ES-I3 (cell line): ENCODE data around the gene TLR8.

ENCODE experiments used
- H3K36me3 ChIP-seq: 2 replicates; pipeline ENCODE4 v1.6.1; 2013; ENCODE audit warnings: mild to moderate bottlenecking, low read length, control low read depth, moderate library complexity; ENCODE audit not compliant: insufficient read depth
- H3K4me1 ChIP-seq: 2 replicates; pipeline ENCODE4 v1.6.1; 2013; ENCODE audit warnings: mild to moderate bottlenecking, control low read depth, low read length; ENCODE audit not compliant: insufficient read depth
- H3K9ac ChIP-seq: 2 replicates; pipeline ENCODE4 v1.6.1; 2013; ENCODE audit warnings: low read depth, mild to moderate bottlenecking, low read length, moderate library complexity
- H3K9me3 ChIP-seq: 2 replicates; pipeline ENCODE4 v1.6.1; 2013; ENCODE audit warnings: mild to moderate bottlenecking, low read length, moderate library complexity; ENCODE audit not compliant: control insufficient read depth, insufficient read depth

Gene TLR8

GRCh38 chrX:12906046-12906761, at the start of gene TLR8:
Gene TLR8 (plus strand): TSS chrX:12906620. CDS start chrX:12906707, 87 bp downstream.
- Histone ChIP-seq H3K4me1 (no peaks in the 10 kb centered on the region), H3K36me3 (no peaks in the 10 kb centered on the region), H3K9me3 (no peaks in the 10 kb centered on the region; the same call in 1 of the 2 replicates), H3K9ac (no peak within 1 kb of the TSS)

- Histone ChIP-seq H3K9ac (no peak overlapping the region), H3K9me3 (no peaks in the 10 kb centered on the region), H3K36me3 (no peaks in the 10 kb centered on the region), H3K4me1 (no peaks in the 10 kb centered on the region)
Observed at GRCh38 chrX:12865359-12865758, 41.1 kb upstream of the TLR8 start.

- Histone ChIP-seq H3K36me3 (no peaks in the 10 kb centered on the region), H3K4me1 (0 out of 2 replicates have a peak, but pooled peaks cover 6% of the 10 kb centered on the region), H3K9ac (no peak within 1 kb of the TSS), H3K9me3 (no peaks in the 10 kb centered on the region)
Observed at GRCh38 chrX:12866451-12867377, 39.7 kb upstream of the TLR8 start, which contains the start of gene TLR7. Gene TLR7 (plus strand): TSS chrX:12867072. CDS start chrX:12867579, 507 bp downstream.

- no peaks in the 10 kb centered on the region for H3K9me3 ChIP-seq
- no peak overlapping the region for H3K9ac ChIP-seq
- no peaks in the 10 kb centered on the region for H3K36me3 ChIP-seq
- H3K4me1 ChIP-seq, result peaks cover 8% of the 10 kb centered on the region; the same call in 1 of the 2 replicates
Observed at GRCh38 chrX:12867685-12868084, 38.7 kb upstream of the TLR8 start.

- Histone ChIP-seq H3K4me1 (peaks cover 11% of the 10 kb centered on the region; the same call in 1 of the 2 replicates), H3K36me3 (no peaks in the 10 kb centered on the region), H3K9ac (no peak overlapping the region), H3K9me3 (no peaks in the 10 kb centered on the region)
Observed at GRCh38 chrX:12868747-12869146, 37.7 kb upstream of the TLR8 start.

- Histone ChIP-seq H3K9me3 (no peaks in the 10 kb centered on the region), H3K4me1 (peaks cover 11% of the 10 kb centered on the region; the same call in 1 of the 2 replicates), H3K36me3 (no peaks in the 10 kb centered on the region), H3K9ac (no peak overlapping the region)
Observed at GRCh38 chrX:12871257-12871656, 35.2 kb upstream of the TLR8 start.

GRCh38 chrX:12872741-12873140, 33.7 kb upstream of the TLR8 start:
- no peak overlapping the region for H3K9ac ChIP-seq
- no peaks in the 10 kb centered on the region for H3K36me3 ChIP-seq
- H3K9me3 ChIP-seq, result no peaks in the 10 kb centered on the region
- H3K4me1 ChIP-seq, result peaks cover 11% of the 10 kb centered on the region; the same call in 1 of the 2 replicates

- no peak overlapping the region for H3K9ac ChIP-seq
Observed at GRCh38 chrX:12874581-12874980, 31.8 kb upstream of the TLR8 start.

GRCh38 chrX:12877386-12877785, 29.0 kb upstream of the TLR8 start:
- Histone ChIP-seq H3K36me3 (no peaks in the 10 kb centered on the region), H3K4me1 (peaks cover 5% of the 10 kb centered on the region; the same call in 1 of the 2 replicates), H3K9ac (no peak overlapping the region), H3K9me3 (no peaks in the 10 kb centered on the region)

More at GRCh38 chrX:12874581-12874980, 31.8 kb upstream of the TLR8 start:
- Histone ChIP-seq H3K36me3 (no peaks in the 10 kb centered on the region), H3K9me3 (no peaks in the 10 kb centered on the region), H3K4me1 (peaks cover 11% of the 10 kb centered on the region; the same call in 1 of the 2 replicates)

GRCh38 chrX:12878536-12878935, 27.9 kb upstream of the TLR8 start:
- H3K9ac ChIP-seq, result no peak overlapping the region
- no peaks in the 10 kb centered on the region for H3K4me1 ChIP-seq
- H3K9me3 ChIP-seq, result no peaks in the 10 kb centered on the region
- no peaks in the 10 kb centered on the region for H3K36me3 ChIP-seq

- Histone ChIP-seq H3K4me1 (no peaks in the 10 kb centered on the region), H3K36me3 (no peaks in the 10 kb centered on the region), H3K9me3 (no peaks in the 10 kb centered on the region), H3K9ac (no peak overlapping the region)
Observed at GRCh38 chrX:12881914-12882313, 24.5 kb upstream of the TLR8 start.

- Histone ChIP-seq H3K9me3 (no peaks in the 10 kb centered on the region), H3K4me1 (no peaks in the 10 kb centered on the region), H3K36me3 (no peaks in the 10 kb centered on the region), H3K9ac (no peak overlapping the region)
Observed at GRCh38 chrX:12885508-12885907, 20.9 kb upstream of the TLR8 start.

GRCh38 chrX:12886545-12886944, 19.9 kb upstream of the TLR8 start:
- H3K9me3 ChIP-seq, result no peaks in the 10 kb centered on the region
- H3K4me1 ChIP-seq, result no peaks in the 10 kb centered on the region

GRCh38 chrX:12887141-12887540, 19.3 kb upstream of the TLR8 start:
- Histone ChIP-seq H3K9ac (no peak overlapping the region), H3K9me3 (no peaks in the 10 kb centered on the region), H3K36me3 (no peaks in the 10 kb centered on the region), H3K4me1 (no peaks in the 10 kb centered on the region)

More at GRCh38 chrX:12886545-12886944, 19.9 kb upstream of the TLR8 start:
- no peak overlapping the region for H3K9ac ChIP-seq
- H3K36me3 ChIP-seq, result no peaks in the 10 kb centered on the region
